DMS 273 treated with DMSO at 0.1 percent for 48 hours (cell line): ENCODE results near the gene TMEM63C.
"Not testable (repeated sequence)": the region's sequence is repeated elsewhere in the genome, so short reads cannot be mapped to it uniquely, and the experiment has no call there.

ENCODE experiments used
- DNase-seq: peaks from one replicate; lab custom pipeline; 2025; lab: John Stamatoyannopoulos, UW

Gene TMEM63C

DNA sequence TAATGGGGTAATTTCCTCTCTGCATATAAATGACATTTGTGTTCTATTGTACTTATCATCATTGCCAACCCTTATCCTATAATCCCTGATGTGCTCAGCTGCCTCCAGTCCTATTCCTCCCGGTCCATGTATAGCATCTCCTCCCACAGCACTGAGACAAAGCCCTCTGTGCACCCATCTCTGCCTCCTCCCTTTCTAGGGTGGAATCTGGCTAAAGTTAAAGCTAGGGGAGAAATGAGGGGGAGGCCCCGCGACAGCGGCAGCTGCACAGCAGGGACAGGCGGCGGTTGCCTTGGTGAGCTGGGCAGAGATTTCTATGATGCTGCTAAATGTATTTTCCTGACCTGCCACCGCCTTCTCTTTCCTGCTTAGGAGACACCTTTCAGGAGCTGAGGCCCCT lies 27.2 kb upstream of the TMEM63C start:
- no peak for DNase-seq

DNA sequence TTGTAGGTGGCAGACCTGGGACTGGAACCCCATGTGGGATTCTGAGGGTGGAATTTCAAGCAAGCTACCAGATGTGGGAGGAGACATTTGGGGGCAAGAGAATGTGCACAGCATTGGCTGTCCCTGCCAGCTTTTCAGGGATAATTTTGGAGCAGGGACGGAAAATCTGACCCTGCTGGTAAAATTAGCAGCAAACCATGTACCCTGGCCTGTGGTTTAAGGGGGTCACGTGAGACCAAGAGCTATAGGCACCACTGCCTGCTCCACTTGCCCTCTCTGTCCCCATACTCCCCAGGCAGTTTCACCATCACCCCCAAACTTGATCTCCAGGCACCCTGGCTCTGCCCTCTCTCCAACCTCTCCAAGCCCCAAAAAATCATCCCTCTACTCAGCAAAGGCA lies 26.5 kb upstream of the TMEM63C start:
- no peak for DNase-seq

DNA sequence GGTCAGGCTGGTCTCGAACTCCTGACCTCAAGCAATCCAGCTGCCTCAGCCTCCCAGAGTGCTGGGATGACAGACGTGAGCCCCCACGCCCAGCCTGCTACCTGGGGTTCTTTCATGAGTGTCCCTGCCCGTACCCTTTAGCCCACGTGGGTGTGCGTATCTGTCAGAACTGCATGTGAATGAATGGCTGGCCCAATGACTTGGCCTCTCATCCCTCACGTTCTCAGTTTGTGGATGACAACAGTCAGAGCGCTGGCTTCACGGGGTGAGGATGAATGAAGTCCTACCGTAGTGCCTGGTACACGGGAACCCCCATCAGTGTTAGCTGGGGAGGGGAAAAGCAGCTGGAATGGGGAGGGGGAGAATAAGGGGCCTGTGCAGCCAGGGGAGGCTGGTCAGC lies 23.9 kb upstream of the TMEM63C start:
- DNase-seq: no peak

- peak; percentile 39 for DNase-seq
These were observed 23.3 kb upstream of the TMEM63C start for GRCh38 chr14:77158175-77158881.

GRCh38 chr14:77158882-77159255 lies 22.7 kb upstream of the TMEM63C start:
- no peak for DNase-seq

- no peak for DNase-seq
These were observed 20.6 kb upstream of the TMEM63C start for GRCh38 chr14:77161011-77161410.

DNA sequence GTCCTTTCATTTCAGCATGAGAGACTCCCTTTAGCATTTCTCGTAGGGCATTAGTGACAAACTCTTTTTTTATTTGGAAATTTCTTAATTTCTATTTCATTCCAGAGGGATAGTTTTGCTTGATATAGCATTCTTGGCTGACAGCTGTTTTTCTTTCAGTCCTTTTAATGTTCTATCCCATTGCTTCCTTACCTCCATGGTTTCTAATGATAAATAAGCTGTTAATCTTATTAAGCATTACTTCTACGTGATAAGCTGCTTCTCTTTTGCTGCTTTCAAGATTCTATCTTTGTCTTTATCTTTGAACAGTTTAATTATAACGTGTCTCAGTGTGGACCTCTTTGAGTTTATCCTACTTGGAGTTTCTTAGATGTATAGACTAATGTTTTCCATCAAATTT lies 11.6 kb upstream of the TMEM63C start:
- DNase-seq: no peak

GRCh38 chr14:77172916-77173315 lies 8.7 kb upstream of the TMEM63C start:
- no peak for DNase-seq

GRCh38 chr14:77173911-77174617 lies 7.5 kb upstream of the TMEM63C start:
- not testable (repeated sequence) for DNase-seq

GRCh38 chr14:77175843-77176242 lies 5.8 kb upstream of the TMEM63C start:
- no peak for DNase-seq

- no peak for DNase-seq
These were observed 3.9 kb upstream of the TMEM63C start for GRCh38 chr14:77177702-77178101.

DNA sequence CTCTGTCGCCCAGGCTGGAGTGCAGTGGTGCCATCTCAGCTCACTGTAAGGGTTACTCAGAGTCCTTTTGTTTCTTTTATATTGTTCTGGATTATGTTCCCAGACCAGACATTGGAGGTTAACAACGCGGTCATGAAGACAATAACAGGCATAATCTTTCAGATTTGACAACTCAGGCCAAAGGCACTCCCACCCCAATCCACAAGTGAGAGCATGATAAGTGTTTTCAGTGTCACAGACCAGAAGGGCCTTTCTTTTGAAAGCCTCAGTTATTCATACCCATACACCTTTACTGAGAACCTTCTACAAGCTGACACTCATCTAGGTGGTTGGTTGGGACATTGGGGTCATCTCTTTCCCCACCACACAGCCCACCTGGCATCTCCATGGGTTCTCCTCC lies 2.9 kb upstream of the TMEM63C start:
- no peak for DNase-seq

DNA sequence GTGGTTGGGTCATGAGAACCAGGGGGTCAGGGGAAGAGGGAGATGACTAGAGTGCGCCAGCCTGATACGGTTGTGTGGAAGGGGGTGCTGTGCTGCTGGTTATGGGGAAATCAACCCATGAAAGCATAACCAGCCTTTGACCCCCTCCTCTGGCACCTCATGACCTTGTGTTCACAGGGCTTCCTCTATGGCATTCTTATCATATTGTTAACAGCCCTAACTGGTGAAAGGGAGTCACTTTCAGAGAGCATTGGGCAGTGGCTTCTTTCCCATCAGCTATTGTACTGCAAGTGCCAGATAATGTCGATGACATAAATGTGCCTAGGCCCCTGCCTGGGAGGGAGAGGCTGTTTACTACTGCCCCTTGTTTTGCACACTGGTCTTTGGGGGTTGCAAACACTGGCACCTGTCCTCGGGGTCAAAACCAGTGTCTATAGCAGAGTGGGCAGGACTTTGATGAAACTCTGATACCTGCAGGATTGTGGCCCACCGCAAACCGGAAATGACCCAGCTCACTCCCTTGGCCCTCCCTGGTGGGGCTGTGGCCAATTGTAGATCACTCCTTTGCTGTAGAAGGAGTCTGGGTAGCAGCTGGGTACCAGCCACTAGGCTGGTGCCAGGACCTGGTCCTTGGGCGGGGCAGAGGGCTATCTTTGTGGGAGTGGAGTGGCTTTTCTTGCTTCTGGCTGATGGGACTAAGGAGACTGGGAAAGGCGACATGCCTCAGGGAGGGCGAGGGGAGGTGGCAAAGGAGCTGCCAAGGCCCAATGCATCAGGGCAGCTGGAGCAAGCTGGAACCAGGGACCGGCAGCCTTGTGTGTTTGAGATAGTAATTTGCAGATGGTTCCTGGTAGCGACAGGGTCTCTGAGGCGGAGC lies 634 bp upstream of the TMEM63C start:
- no peak for DNase-seq

- DNase-seq: peak; percentile 77
These were observed 2.3 kb downstream of the TMEM63C start for GRCh38 chr14:77183896-77184295.

DNA sequence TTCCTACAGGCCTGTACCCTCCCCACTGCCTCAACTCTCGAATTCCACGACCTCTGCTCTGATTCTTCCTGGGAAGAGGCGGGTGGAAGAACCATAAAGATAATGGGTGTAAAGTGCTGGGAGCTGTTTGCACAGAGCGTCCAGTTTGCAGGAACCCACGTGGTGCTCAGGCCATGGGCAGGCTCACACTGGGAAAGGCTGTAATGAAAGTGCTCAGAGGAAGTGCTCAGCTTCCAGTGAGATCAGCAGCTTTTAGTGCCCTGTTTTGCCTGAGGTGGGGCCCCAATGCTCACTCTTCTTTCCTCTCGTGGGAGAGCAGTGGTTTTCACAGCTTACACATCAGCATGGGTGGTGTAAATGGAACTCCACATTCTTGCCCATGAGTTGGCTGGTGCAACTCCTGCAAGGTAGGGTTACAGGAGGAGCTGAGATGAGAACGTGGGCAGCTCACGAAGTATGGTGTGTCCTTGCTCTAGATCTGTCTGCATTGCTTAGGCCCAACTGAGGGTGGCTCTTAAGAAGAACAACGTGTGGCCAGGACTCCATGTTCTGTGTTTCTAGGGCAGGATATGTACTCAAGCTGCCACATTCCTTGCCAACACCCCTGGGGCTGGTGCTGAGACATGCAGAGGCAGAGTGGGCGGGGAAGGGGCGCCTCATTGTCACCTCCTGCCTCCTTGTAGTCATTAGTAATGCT lies 2.9 kb downstream of the TMEM63C start:
- DNase-seq: no peak

GRCh38 chr14:77185093-77185465 lies 3.5 kb downstream of the TMEM63C start:
- DNase-seq: no peak

- DNase-seq: peak; percentile 58
These were observed 5.5 kb downstream of the TMEM63C start for GRCh38 chr14:77186911-77187648.

GRCh38 chr14:77187649-77188012 lies 6.0 kb downstream of the TMEM63C start:
- DNase-seq: no peak

GRCh38 chr14:77189479-77189878 lies 7.9 kb downstream of the TMEM63C start:
- DNase-seq: no peak

- DNase-seq: no peak
These were observed 9.4 kb downstream of the TMEM63C start for GRCh38 chr14:77190977-77191376.

- DNase-seq: no peak
These were observed 13.1 kb downstream of the TMEM63C start for GRCh38 chr14:77194706-77195105.

- DNase-seq: no peak
These were observed 14.2 kb downstream of the TMEM63C start for GRCh38 chr14:77195766-77196165.
